Subcutaneous adipose tissue (tissue), 4 donors: ENCODE results near the gene DPP4. TPM values are rescaled to one million over a fixed set of nuclear protein-coding genes. Genes with fewer than 3 reads are reported as not detected.

Experiments
- CTCF ChIP-seq: fragments of 450-650 bp; IDR thresholded peaks from one replicate; pipeline ENCODE4 v1.5.1; 2016; ENCODE audit warnings: low read depth, mild to moderate bottlenecking, control low read depth, antibody characterized with exemption, moderate library complexity
- total RNA-seq, 4 donors: library from RNA; depleted of rRNA; stranded (reverse); fragments of >200 nt; gene quantifications; one replicate each; pipeline ENCODE4 v1.1.0, GENCODE V29; 2016

The DPP4 gene
- total RNA-seq, 4 donors from 2014 or later: 11.5 to 17.8 (median 16.3) TPM

- no peak for TF ChIP-seq CTCF
These were observed 38.2 kb upstream of the DPP4 start for GRCh38 chr2:162111958-162112850.

GRCh38 chr2:162107361-162107901 is 33.4 kb upstream of the DPP4 start:
- no peak for TF ChIP-seq CTCF

GRCh38 chr2:162106746-162107145 is 32.7 kb upstream of the DPP4 start:
- TF ChIP-seq CTCF: no peak

GRCh38 chr2:162106146-162106551 is 32.1 kb upstream of the DPP4 start:
- TF ChIP-seq CTCF: no peak

- no peak for TF ChIP-seq CTCF
These were observed 29.5 kb upstream of the DPP4 start for GRCh38 chr2:162103443-162104009.

GRCh38 chr2:162100579-162100978 is 26.6 kb upstream of the DPP4 start:
- no peak for TF ChIP-seq CTCF

- no peak for TF ChIP-seq CTCF
These were observed 25.8 kb upstream of the DPP4 start for GRCh38 chr2:162099836-162100235.
